IMR-90 (cell line): Measurements from ENCODE around the gene CYTH2. TPM values are rescaled to one million over a fixed set of nuclear protein-coding genes. Genes with fewer than 3 reads are reported as not detected.
A peak's percentile ranks its signal among the peaks of the same experiment; 100 is the strongest.

ENCODE experiments used
- ATAC-seq: fragments of 200-7000 bp; cut with Tn5 transposase; 2 replicates; pipeline ENCODE4 v1.9.1; 2020; ENCODE audit warnings: low read depth, mild to moderate bottlenecking, moderate library complexity
- BruUV-seq: library from RNA; stranded (reverse); fragments of 400-500 nt; replicated peaks from 2 replicates; lab custom pipeline; 2021; lab: Mats Ljungman, UMichigan
- CTCF ChIA-PET: fragments of 300-600 bp; formaldehyde crosslinking; extraction: SDS; loops from one replicate; lab custom pipeline; 2021; ENCODE audit warnings: antibody characterized with exemption; lab: Yijun Ruan, JAX
- POLR2A ChIA-PET: fragments of 300-600 bp; sonication (Branson Sonifier 250); formaldehyde crosslinking; loops from one replicate; lab custom pipeline; 2022; ENCODE audit warnings: antibody characterized with exemption; ENCODE audit not compliant: unreplicated experiment; lab: Charles Lee
- DNase-seq: peaks from one replicate; pipeline ENCODE4 v3.0.0; 2013
- H2AFZ ChIP-seq: replicated peaks from 2 replicates; pipeline ENCODE3; 2013; ENCODE audit warnings: low read length, mild to moderate bottlenecking; ENCODE audit not compliant: poor library complexity
- H2AK5ac ChIP-seq: 2 replicates; pipeline ENCODE4 v1.6.1; 2013; ENCODE audit warnings: low read depth, low read length, inconsistent platforms
- H2AK9ac ChIP-seq: replicated peaks from 2 replicates; pipeline ENCODE3; 2013; ENCODE audit warnings: mild to moderate bottlenecking, low read depth, low read length, moderate library complexity; ENCODE audit not compliant: poor library complexity
- H2BK120ac ChIP-seq: 2 replicates; pipeline ENCODE4 v1.6.1; 2013; ENCODE audit warnings: low read depth, low read length, inconsistent platforms
- H2BK15ac ChIP-seq: 3 replicates; pipeline ENCODE4 v1.6.1; 2013; ENCODE audit warnings: low read depth, low read length, inconsistent platforms
- H2BK20ac ChIP-seq: 2 replicates; pipeline ENCODE4 v1.6.1; 2013; ENCODE audit warnings: low read depth, mild to moderate bottlenecking, inconsistent platforms, low read length, moderate library complexity
- H2BK5ac ChIP-seq: 2 replicates; pipeline ENCODE4 v1.6.1; 2013; ENCODE audit warnings: mild to moderate bottlenecking, low read depth, low read length, inconsistent platforms; ENCODE audit not compliant: poor library complexity, severe bottlenecking
- H3K14ac ChIP-seq: replicated peaks from 2 replicates; pipeline ENCODE4 v1.6.1; 2013; ENCODE audit warnings: low read depth, low read length, inconsistent platforms
- H3K18ac ChIP-seq: 2 replicates; pipeline ENCODE4 v1.6.1; 2013; ENCODE audit warnings: low read depth, low read length, control low read depth
- H3K23ac ChIP-seq: 2 replicates; pipeline ENCODE4 v1.6.1; 2013; ENCODE audit warnings: low read depth, low read length, inconsistent platforms
- H3K27ac ChIP-seq: 2 replicates; pipeline ENCODE4 v1.5.1; 2013; ENCODE audit warnings: mild to moderate bottlenecking, control low read depth, low read length; ENCODE audit not compliant: insufficient read depth
- H3K27me3 ChIP-seq: 2 replicates; pipeline ENCODE4 v1.6.1; 2013; ENCODE audit warnings: low read length; ENCODE audit not compliant: control insufficient read depth, insufficient read depth
- H3K36me3 ChIP-seq: 2 replicates; pipeline ENCODE4 v1.6.1; 2013; ENCODE audit warnings: low read length, mixed read lengths; ENCODE audit not compliant: control insufficient read depth, insufficient read depth
- H3K4ac ChIP-seq: 2 replicates; pipeline ENCODE4 v1.6.1; 2013; ENCODE audit warnings: low read depth, low read length, inconsistent platforms
- H3K4me1 ChIP-seq: 2 replicates; pipeline ENCODE4 v1.6.1; 2013; ENCODE audit warnings: low read length, mixed read lengths; ENCODE audit not compliant: control insufficient read depth, insufficient read depth
- H3K4me2 ChIP-seq: 2 replicates; pipeline ENCODE4 v1.6.1; 2013; ENCODE audit warnings: low read depth, mild to moderate bottlenecking, control low read depth, low read length, moderate library complexity
- H3K4me3 ChIP-seq: 2 replicates; pipeline ENCODE4 v1.5.1; 2013; ENCODE audit warnings: low read depth, mild to moderate bottlenecking, control low read depth, low read length, moderate library complexity; ENCODE audit not compliant: insufficient read depth
- H3K56ac ChIP-seq: 2 replicates; pipeline ENCODE4 v1.6.1; 2013; ENCODE audit warnings: low read length, inconsistent platforms; ENCODE audit not compliant: insufficient read depth; ENCODE audit errors: extremely low read depth
- H3K79me1 ChIP-seq, 2 experiments: 2 replicates each; pipeline ENCODE4 v1.6.1; 2013; ENCODE audit warnings: low read length in 2 of 2, inconsistent platforms in 1 of 2, low read depth in 1 of 2
- H3K9ac ChIP-seq: 2 replicates; pipeline ENCODE4 v1.6.1; 2013; ENCODE audit warnings: low read depth, low read length, control low read depth
- H3K9me1 ChIP-seq: 2 replicates; pipeline ENCODE4 v1.6.1; 2013; ENCODE audit warnings: low read length, inconsistent platforms; ENCODE audit not compliant: insufficient read depth
- H3K9me3 ChIP-seq: 2 replicates; pipeline ENCODE4 v1.6.1; 2013; ENCODE audit warnings: low read length; ENCODE audit not compliant: control insufficient read depth, insufficient read depth
- H4K20me1 ChIP-seq: 2 replicates; pipeline ENCODE4 v1.6.1; 2013; ENCODE audit warnings: low read length, inconsistent platforms; ENCODE audit not compliant: insufficient read depth
- H4K5ac ChIP-seq: 2 replicates; pipeline ENCODE4 v1.6.1; 2013; ENCODE audit warnings: mild to moderate bottlenecking, low read depth, low read length, control low read depth
- H4K8ac ChIP-seq, 2 experiments: 2 replicates each; pipeline ENCODE4 v1.6.1; 2013; ENCODE audit warnings: low read depth in 2 of 2, low read length in 2 of 2, control low read depth in 1 of 2, inconsistent platforms in 1 of 2
- H4K91ac ChIP-seq: 2 replicates; pipeline ENCODE4 v1.6.1; 2013; ENCODE audit warnings: low read depth, low read length, inconsistent platforms; ENCODE audit not compliant: insufficient read depth
- BHLHE40 ChIP-seq: fragments of 150-350 bp; IDR thresholded peaks from 2 replicates; pipeline ENCODE4 v1.6.1; 2016; ENCODE audit warnings: mild to moderate bottlenecking, low read depth, low read length
- CEBPB ChIP-seq: IDR thresholded peaks from 2 replicates; pipeline ENCODE4 v1.6.1; 2012; ENCODE audit warnings: low read depth, low read length, improper control_type of control experiment
- CHD1 ChIP-seq: IDR thresholded peaks from 2 replicates; pipeline ENCODE4 v1.6.1; 2012; ENCODE audit warnings: low read depth, low read length, improper control_type of control experiment
- FOS ChIP-seq: fragments of 150-350 bp; IDR thresholded peaks from 2 replicates; pipeline ENCODE4 v1.6.1; 2016; ENCODE audit warnings: low read depth, low read length
- MAFK ChIP-seq: IDR thresholded peaks from 2 replicates; pipeline ENCODE4 v1.6.1; 2012; ENCODE audit warnings: low read depth, low read length, improper control_type of control experiment
- MXI1 ChIP-seq: IDR thresholded peaks from 2 replicates; pipeline ENCODE4 v1.6.1; 2012; ENCODE audit warnings: low read depth, mild to moderate bottlenecking, low read length, moderate library complexity, borderline replicate concordance
- NFE2L2 ChIP-seq: fragments of 150-350 bp; IDR thresholded peaks from 2 replicates; pipeline ENCODE4 v1.6.1; 2016; ENCODE audit warnings: low read depth, mild to moderate bottlenecking, low read length
- POLR2A ChIP-seq: IDR thresholded peaks from 2 replicates; pipeline ENCODE4 v1.6.1; 2012; ENCODE audit warnings: mild to moderate bottlenecking, low read depth, low read length
- RCOR1 ChIP-seq: IDR thresholded peaks from 2 replicates; pipeline ENCODE4 v1.6.1; 2012; ENCODE audit warnings: mild to moderate bottlenecking, low read length, improper control_type of control experiment; ENCODE audit not compliant: insufficient replicate concordance
- SMC3 ChIP-seq: fragments of 150-350 bp; IDR thresholded peaks from 2 replicates; pipeline ENCODE4 v1.6.1; 2016; ENCODE audit warnings: low read depth, mild to moderate bottlenecking, antibody characterized with exemption, low read length, moderate library complexity
- WGBS, 2 experiments: methylation state at CpG; one replicate each; pipeline versions ENCODE4 v1.1.5 to v1.1.7; 2013; ENCODE audit warnings: missing lambda C conversion rate in 2 of 2; ENCODE audit not compliant: insufficient read length in 1 of 2; ENCODE audit errors: extremely low coverage in 2 of 2; 5-methylcytosine and 5-hydroxymethylcytosine counted together
- dilution Hi-C: fragments of 300-500 bp; cut with HindIII; formaldehyde crosslinking; loops from one replicate; pipeline ENCODE4 v1.14.3; 2018; ENCODE audit warnings: low sequenced_read_pairs; ENCODE audit not compliant: unreplicated experiment
- in situ Hi-C: fragments of 300-500 bp; cut with MboI; formaldehyde crosslinking; loops from 3 replicates; pipeline ENCODE4 v1.14.3; 2019; ENCODE audit warnings: low sequenced_read_pairs, inconsistent platforms, mixed read lengths
- intact Hi-C: fragments of 100-400 bp; cut with micrococcal nuclease; formaldehyde crosslinking; loops from 2 replicates; pipeline ENCODE4 v1.10.0; 2022
- polyA plus RNA-seq, 3 experiments: library from polyadenylated mRNA; depleted of rRNA; stranded (reverse); fragments of >200 nt; gene quantifications; 2 replicates each; pipeline ENCODE4 v1.2.3, GENCODE V29; 2012; ENCODE audit warnings: low replicate concordance in 1 of 3
- total RNA-seq: library from RNA; depleted of rRNA; stranded (reverse); fragments of >200 nt; gene quantifications from 2 replicates; pipeline ENCODE4 v1.2.3, GENCODE V29; 2012
- TF ChIP-seq, protein P1 (sequence below): conservative IDR thresholded peaks from 2 replicates; pipeline ENCODE4 v1.5.1; 2012; ENCODE audit warnings: mild to moderate bottlenecking, low read depth, low read length, improper control_type of control experiment
- TF ChIP-seq, protein P2 (sequence below): fragments of 150-350 bp; IDR thresholded peaks from 2 replicates; pipeline ENCODE4 v1.6.1; 2016; ENCODE audit warnings: low read depth, mild to moderate bottlenecking, low read length, moderate library complexity, borderline replicate concordance
- TF ChIP-seq, protein P3 (sequence below): fragments of 150-350 bp; IDR thresholded peaks from 2 replicates; pipeline ENCODE4 v1.6.1; 2017; ENCODE audit warnings: mild to moderate bottlenecking, antibody characterized with exemption, low read length, low read depth

The CYTH2 gene
- total and polyA plus RNA-seq, 2 of the 4 experiments (the other 2 are of a cell fraction), result 35.8 to 62.0 TPM

DNA sequence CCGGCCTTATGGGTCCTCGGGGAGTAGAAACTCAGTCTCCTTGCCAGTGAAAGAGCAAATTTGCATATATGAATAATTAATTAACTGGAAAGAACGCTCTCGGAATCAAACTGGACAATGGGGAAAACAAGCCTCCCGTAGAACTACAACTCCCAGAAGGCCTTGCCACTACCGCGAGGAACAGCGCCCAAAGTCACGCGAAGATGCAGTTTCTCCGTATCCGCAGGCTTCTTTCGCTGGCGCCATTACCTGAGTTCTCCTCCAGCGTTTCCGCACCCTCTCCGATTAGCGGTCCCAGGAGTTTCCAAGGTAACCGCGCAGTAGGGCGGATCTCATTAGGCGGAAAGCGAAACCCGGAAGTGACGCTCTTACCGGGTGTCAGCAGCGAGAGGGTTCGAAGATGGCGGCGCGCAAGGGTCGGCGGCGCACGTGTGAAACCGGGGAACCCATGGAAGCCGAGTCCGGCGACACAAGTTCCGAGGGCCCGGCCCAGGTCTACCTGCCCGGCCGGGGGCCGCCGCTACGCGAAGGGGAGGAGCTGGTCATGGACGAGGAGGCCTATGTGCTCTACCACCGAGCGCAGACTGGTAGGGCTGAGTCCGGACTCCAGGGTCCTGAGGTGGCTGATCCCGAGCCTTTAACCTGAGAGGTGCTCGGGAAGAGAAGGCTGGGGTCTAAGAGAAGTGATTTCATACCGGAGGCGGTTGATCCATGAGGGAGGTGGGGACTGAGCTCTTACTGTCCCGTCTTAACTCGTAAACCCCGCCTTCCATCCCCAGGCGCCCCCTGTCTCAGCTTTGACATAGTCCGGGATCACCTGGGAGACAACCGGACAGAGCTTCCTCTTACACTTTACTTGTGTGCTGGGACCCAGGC is 23.3 kb upstream of the CYTH2 start, which contains the start of gene GRWD1:
Gene GRWD1, plus strand, starts transcription at position 378 of the 876 bp plus-strand sequence. Its CDS starts 23 bp downstream, at position 401.
- dilution Hi-C loops (no loop called here), in situ Hi-C loops (no loop called here), intact Hi-C loops (loop anchor here (1.0 kb wide), 2 partner anchors 55 to 126 kb away; partner anchors contain the start of gene KDELR1)
- Histone ChIP-seq H2AFZ (peak within 1 kb of the TSS; percentile 96), H2BK15ac (peak within 1 kb of the TSS; percentile 37; the same call in 1 of the 3 replicates), H3K56ac (peak within 1 kb of the TSS; percentile 93), H4K91ac (peak within 1 kb of the TSS; percentile 92), H3K18ac (peak within 1 kb of the TSS; percentile 61), H3K27ac (peak within 1 kb of the TSS; percentile 77), H4K20me1 (no peaks in the 10 kb centered on the region), H4K5ac (peak within 1 kb of the TSS; percentile 88), H3K14ac (peak within 1 kb of the TSS; percentile 95), H3K79me1 (peaks cover 7 to 24% of the 10 kb centered on the region in 2 experiments), H3K9ac (peak within 1 kb of the TSS; percentile 69), H3K4me3 (peak within 1 kb of the TSS; percentile 53), H3K27me3 (peaks cover 19% of the 10 kb centered on the region), H3K4me2 (peak within 1 kb of the TSS; percentile 93), H2AK5ac (peak within 1 kb of the TSS; percentile 69), H3K36me3 (peaks cover 14% of the 10 kb centered on the region), H3K9me3 (no peaks in the 10 kb centered on the region), H2BK120ac (peak within 1 kb of the TSS; percentile 97), H3K4ac (peak within 1 kb of the TSS; percentile 97), H2BK5ac (peak within 1 kb of the TSS; percentile 86), H3K23ac (peak within 1 kb of the TSS; percentile 89), H3K9me1 (peaks cover 4% of the 10 kb centered on the region), H2AK9ac (peak within 1 kb of the TSS; percentile 95), H3K4me1 (peaks cover 8% of the 10 kb centered on the region), H2BK20ac (peak within 1 kb of the TSS; percentile 76; the same call in 1 of the 2 replicates), H4K8ac (peak within 1 kb of the TSS; percentile 67 to 94)
- BruUV-seq, result no TSS peak
- CTCF ChIA-PET, result interaction anchor here (0.6 to 1.5 kb wide), 6 partner anchors 14 to 1063 kb away, joined by 3 to 4 read pairs (median 3); no protein-coding TSS in a partner anchor
- POLR2A ChIA-PET, result no interaction called here
- peak; percentile 94 for DNase-seq
- peak; percentile 83 for ATAC-seq
- whole genome bisulfite sequencing, 2 experiments, result 0% methylated on average over 29 of the region's 61 CpGs; no CpG with 5 or more reads in 1 of the 2 experiments
- TF ChIP-seq RCOR1 (no peak), BHLHE40 (peak; percentile 63; the same call in 1 of the 2 replicates), POLR2A (peak; percentile 72; the same call in 1 of the 2 replicates), MXI1 (peak; percentile 100), CHD1 (no peak; the same call in 1 of the 2 replicates), MAFK (no peak), SMC3 (no peak), FOS (no peak), CEBPB (no peak), NFE2L2 (no peak)
- TF ChIP-seq, protein P1, sequence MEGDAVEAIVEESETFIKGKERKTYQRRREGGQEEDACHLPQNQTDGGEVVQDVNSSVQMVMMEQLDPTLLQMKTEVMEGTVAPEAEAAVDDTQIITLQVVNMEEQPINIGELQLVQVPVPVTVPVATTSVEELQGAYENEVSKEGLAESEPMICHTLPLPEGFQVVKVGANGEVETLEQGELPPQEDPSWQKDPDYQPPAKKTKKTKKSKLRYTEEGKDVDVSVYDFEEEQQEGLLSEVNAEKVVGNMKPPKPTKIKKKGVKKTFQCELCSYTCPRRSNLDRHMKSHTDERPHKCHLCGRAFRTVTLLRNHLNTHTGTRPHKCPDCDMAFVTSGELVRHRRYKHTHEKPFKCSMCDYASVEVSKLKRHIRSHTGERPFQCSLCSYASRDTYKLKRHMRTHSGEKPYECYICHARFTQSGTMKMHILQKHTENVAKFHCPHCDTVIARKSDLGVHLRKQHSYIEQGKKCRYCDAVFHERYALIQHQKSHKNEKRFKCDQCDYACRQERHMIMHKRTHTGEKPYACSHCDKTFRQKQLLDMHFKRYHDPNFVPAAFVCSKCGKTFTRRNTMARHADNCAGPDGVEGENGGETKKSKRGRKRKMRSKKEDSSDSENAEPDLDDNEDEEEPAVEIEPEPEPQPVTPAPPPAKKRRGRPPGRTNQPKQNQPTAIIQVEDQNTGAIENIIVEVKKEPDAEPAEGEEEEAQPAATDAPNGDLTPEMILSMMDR, result 0 out of 2 replicates have a peak, but pooled peaks have one; percentile 8
- TF ChIP-seq, protein P2, sequence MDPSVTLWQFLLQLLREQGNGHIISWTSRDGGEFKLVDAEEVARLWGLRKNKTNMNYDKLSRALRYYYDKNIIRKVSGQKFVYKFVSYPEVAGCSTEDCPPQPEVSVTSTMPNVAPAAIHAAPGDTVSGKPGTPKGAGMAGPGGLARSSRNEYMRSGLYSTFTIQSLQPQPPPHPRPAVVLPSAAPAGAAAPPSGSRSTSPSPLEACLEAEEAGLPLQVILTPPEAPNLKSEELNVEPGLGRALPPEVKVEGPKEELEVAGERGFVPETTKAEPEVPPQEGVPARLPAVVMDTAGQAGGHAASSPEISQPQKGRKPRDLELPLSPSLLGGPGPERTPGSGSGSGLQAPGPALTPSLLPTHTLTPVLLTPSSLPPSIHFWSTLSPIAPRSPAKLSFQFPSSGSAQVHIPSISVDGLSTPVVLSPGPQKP, result no peak
- TF ChIP-seq, protein P3, sequence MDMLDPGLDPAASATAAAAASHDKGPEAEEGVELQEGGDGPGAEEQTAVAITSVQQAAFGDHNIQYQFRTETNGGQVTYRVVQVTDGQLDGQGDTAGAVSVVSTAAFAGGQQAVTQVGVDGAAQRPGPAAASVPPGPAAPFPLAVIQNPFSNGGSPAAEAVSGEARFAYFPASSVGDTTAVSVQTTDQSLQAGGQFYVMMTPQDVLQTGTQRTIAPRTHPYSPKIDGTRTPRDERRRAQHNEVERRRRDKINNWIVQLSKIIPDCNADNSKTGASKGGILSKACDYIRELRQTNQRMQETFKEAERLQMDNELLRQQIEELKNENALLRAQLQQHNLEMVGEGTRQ, result no peak
